Stimulated activated CD4-positive, alpha-beta T cell treated with anti-CD3 and anti-CD28 coated beads, Interleukin-12 subunit alpha, Interleukin-12 subunit beta, amount 100 ng/mL, for 48 hours (primary cell): ENCODE measurements around the gene PPIL6.
"Not testable (repeated sequence)": the region's sequence is repeated elsewhere in the genome, so short reads cannot be mapped to it uniquely, and the experiment has no call there.

Experiments
- DNase-seq, 3 donors: peaks; one replicate each; pipeline ENCODE4 v3.0.0-alpha.2; 2020; ENCODE audit warnings: low read depth in 2 of 3, low spot score in 1 of 3

PPIL6 gene

DNA sequence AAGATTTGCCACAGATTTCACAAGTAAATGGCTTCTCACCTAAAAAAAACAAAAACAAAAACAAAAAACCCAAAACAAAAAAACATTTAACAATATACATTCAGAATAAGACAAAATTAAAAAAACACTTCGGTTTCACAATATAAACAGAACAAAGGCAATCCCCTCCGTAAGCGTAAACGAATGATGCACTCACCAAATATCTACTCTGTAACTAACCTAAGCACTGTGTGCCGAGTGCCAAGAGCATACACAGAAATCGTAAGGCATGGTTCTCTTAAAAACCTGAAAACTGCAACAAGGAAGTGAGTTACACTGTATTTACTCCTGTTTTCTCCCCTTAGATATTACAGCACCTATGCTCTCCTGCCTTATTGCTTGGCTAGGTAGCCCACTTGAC lies 27.3 kb upstream of the PPIL6 start:
- no peak for DNase-seq

DNA sequence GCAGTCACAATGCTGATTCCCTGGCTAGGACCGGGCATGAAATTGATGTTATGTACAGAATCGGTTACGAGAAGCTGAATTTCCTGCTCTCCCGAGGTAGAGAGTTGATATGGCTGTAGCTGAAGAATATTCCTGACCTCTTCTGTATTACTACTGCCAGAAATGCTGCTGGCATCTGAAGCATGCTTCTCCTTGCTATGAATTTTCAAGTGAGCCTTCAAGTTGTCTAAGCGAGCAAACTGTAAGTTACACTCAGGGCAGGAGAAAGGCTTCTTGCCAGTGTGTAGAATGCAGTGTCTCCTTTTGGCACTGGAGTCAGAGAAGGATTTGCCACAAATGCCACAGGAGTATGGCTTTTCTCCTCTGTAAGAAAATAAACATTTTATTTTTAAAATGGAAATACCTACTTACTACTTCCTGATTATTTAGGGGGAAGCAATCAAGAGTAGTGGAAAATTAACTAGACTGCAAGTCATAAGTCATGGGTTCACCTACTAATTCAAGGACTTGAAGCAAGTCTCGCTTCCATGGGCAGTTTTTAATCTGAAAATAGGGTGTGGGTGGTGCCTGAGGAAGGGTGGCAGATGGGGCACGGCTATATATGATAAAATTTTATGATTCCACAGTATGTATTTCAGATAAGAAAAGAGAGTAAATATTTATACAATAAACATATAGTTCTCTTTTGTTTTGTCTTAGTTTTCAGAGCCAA lies 25.9 kb upstream of the PPIL6 start:
- DNase-seq = no peak

DNA sequence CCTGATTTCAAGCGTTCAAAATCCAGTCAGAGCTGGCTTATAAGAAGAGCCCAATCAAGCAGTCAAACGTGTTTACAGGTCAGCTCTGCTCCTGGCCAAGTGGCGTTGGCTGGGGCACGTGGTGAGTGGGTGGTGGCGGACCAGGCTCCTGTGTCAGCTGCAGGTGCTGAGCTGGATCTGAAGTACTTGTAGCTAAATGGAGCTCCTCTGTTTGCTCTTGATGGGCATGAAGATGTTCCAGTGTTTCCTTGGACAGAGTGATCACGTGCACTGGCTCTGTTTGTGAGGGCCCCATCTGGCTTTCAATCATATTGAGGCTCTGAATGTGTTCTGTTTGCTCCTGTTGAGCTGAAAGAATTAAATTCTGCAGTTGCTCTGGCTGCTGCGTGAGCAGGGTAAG lies 25.3 kb upstream of the PPIL6 start:
- no peak for DNase-seq

GRCh38 chr6:109461733-109462526 lies 21.5 kb upstream of the PPIL6 start:
- DNase-seq = no peak

DNA sequence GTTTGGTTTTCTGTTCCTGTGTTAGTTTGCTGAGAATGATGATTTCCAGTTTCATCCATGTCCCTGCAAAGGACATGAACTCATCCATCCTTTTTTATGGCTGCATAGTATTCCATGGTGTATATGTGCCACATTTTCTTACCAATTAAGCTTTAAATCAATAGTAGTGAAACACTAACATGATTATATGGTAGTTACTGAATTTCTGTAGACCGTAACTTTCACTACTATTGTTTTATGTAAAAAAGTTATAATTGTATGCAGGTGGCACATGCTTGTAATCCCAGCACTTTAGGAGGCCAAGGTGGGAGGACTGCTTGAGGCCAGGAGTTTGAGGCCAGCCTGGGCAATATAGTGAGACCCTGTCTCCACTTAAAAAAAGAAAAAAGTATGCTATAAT lies 20.8 kb upstream of the PPIL6 start:
- DNase-seq = not testable (repeated sequence)

GRCh38 chr6:109460161-109460829 lies 19.9 kb upstream of the PPIL6 start:
- DNase-seq = no peak

DNA sequence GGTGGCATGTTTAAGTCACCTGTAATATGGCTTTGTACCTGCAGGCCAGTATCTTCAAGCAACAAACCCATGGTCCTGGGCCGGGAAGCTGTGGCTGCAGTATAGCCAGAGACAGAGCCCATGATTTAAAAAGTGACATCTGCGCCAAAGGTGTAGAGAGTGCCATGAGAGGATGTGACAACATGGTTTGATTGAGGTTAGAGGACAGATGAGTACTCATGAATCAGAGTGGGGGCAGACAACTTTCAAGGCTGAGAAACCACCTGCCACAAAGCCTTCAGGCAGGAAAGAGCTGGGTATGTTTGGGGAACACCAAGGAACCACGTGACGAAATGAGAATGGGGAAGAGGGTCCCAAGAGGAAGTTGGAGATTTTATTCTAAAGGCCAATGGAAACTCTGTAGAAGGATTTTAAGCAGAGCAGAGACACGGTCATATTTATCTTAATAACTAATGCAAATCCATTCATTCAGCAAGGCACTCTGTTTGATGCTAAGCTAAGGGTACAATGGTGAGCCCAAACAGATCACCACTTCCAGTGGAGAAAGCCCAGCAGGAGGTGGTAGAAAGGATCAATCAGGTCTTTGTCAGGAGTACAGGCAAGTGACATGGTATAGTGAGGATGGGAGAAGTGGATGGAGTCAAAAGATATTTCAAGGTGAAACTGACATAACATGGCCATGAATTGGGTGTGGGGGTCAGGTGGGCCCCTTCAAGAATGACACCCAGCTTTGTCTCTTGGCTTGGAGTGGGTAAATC lies 18.5 kb upstream of the PPIL6 start:
- peak in 1 of 3 donors; percentile 43 for DNase-seq

GRCh38 chr6:109457562-109457996 lies 17.2 kb upstream of the PPIL6 start:
- no peak for DNase-seq

DNA sequence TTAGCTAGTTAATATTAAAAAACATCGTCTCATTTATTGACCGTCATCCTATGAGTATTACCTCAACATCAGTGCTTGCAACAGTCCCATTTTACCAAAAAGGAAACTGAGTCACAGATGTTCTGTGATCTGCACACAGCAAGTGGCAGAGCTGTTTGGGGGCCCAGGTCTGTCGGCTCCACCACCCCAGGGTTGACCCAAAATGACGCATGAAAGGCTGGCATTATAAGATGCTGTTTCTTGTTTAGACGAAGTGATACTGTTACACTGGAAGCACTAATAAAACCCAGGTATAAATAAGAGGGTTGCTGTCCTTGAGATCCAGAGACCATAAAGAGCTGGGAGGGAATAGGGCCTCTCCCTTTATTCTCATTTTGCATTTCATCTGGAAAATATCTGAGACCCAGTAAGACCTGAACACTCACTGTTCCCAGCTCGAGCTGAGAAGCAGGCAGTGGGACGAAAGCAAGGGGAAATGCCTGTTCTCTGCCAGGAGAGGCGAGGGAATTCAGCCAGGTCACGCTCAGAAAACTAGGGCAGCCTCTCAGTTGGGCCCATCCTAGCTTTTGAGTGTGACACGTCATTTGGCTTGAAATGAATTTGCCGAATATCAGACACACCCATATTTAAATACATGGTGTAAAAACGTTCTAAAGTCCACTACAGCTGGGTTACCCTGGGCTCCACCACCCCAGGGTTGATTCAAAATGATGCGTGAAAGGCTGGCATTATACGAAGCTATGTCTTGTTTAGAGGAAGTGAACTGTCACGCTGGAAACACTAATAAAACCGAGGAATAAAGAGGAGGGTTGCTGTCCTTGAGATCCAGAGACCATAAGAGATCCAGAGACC lies 16.5 kb upstream of the PPIL6 start:
- DNase-seq = no peak

- no peak for DNase-seq
These were observed 15.7 kb upstream of the PPIL6 start for GRCh38 chr6:109456111-109456583.

- DNase-seq = peak in 2 of 3 donors; percentile 30 to 43
These were observed 15.1 kb upstream of the PPIL6 start, which contains the start of gene MICAL1 for GRCh38 chr6:109455437-109456110. Gene MICAL1, minus strand, starts transcription at chr6:109455772. Its CDS starts 1,576 bp downstream, at chr6:109454196.

DNA sequence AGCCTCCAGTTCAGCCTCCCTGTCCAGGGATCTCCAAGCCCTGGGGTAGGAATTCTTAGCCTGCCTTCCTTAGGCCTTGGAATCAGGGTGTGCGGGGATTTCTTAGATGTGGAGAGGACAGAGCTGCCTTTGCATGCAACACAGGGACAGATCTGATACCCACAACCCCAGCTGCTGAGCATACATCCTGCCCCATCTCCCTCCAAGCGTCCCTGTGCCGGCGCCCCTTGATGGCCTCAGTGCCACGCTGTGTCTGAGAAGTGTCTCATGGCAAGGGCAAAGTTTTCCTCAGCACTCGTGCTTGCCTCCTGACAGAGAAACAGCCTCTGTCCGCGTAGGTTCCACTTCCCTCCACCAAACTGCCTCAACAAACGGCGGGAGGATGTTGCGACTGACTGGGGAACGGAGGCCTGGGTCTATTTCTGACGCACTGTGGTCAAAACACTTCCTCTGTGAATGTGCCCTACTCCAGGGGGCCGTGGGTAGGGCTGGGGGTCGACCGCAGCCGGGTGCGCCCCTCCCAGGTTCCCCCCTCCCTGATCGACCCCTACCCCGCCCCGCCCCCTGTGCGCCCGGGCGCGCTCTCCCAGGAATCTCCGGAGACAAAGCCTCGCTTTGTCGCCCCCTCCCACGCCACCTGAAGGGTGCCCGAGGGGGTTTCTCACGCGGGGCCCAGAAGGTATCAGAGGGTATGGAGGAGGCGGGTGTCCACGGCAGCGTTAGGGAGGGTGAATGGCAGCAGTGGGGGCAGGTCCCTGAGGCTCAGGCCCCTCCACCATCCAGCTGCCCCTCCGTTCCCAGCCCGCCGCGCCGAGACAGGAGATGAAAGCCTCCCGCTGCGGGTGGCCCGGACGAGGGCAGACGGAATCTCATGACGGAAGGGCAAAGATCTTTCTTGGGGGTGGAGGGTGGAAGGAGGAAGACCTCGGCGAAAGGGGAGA lies 14.3 kb upstream of the PPIL6 start:
- DNase-seq = peak; percentile 41 to 47 (median 44)

GRCh38 chr6:109453594-109454495 lies 13.4 kb upstream of the PPIL6 start:
- DNase-seq = no peak

DNA sequence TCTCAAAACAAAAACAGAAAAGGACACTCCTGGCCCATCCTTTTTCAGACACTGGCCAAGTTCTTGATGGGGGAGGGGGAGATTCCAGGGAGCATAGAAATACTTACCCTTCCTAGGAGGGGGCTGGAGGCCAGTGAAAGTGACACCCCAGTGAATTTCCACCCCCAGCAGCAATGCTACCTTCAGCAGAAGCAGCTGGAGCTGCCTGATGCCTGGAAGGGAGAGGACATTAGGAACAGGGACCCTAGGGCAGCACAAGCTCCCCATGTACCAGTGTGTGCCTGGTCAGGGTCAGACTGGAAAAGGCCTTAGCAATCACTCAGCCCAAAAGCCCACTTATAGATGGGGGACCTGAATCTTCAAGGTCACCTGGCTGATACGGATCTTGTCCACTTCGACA lies 12.7 kb upstream of the PPIL6 start:
- DNase-seq = no peak

- no peak for DNase-seq
These were observed 11.8 kb upstream of the PPIL6 start for GRCh38 chr6:109452181-109452580.

GRCh38 chr6:109451376-109451775 lies 10.9 kb upstream of the PPIL6 start:
- no peak for DNase-seq

DNA sequence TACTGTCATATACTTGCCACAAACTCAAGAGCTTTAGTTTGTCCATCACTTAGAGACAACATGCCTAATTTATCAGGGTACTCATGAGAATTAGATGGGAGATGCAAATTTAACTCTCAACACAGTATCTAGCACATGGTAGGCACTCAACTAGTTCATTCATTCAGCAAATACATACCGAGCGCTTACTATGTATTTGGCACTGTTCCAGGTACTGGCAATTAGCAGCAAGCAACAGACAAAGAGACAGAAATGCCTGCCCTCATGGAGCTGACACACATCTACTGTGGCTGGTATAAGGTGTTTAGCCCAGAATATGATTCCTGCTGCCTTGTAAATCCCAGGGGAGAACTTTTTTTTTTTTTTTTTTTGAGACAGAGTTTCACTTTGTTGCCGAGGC lies 10.4 kb upstream of the PPIL6 start:
- DNase-seq = no peak
